ENCODE results near the gene LY6G6C.

The LY6G6C gene

GRCh38 chr6:31681135-31681671 is 40.3 kb downstream of the LY6G6C start:
- TF ChIP-seq, protein P1, sequence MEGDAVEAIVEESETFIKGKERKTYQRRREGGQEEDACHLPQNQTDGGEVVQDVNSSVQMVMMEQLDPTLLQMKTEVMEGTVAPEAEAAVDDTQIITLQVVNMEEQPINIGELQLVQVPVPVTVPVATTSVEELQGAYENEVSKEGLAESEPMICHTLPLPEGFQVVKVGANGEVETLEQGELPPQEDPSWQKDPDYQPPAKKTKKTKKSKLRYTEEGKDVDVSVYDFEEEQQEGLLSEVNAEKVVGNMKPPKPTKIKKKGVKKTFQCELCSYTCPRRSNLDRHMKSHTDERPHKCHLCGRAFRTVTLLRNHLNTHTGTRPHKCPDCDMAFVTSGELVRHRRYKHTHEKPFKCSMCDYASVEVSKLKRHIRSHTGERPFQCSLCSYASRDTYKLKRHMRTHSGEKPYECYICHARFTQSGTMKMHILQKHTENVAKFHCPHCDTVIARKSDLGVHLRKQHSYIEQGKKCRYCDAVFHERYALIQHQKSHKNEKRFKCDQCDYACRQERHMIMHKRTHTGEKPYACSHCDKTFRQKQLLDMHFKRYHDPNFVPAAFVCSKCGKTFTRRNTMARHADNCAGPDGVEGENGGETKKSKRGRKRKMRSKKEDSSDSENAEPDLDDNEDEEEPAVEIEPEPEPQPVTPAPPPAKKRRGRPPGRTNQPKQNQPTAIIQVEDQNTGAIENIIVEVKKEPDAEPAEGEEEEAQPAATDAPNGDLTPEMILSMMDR (IDR thresholded peaks at IDR 0.05; ENCODE audit: low read depth, low read length) = no peak
- in situ Hi-C loops (cut with HindIII; ENCODE audit: low sequenced_read_pairs) = no loop called here
- H3K4me3 ChIP-seq (ENCODE audit: low read depth, low read length) = peak overlapping the region; percentile 35
- no peak for DNase-seq (ENCODE audit: low read depth, low spot score)

DNA sequence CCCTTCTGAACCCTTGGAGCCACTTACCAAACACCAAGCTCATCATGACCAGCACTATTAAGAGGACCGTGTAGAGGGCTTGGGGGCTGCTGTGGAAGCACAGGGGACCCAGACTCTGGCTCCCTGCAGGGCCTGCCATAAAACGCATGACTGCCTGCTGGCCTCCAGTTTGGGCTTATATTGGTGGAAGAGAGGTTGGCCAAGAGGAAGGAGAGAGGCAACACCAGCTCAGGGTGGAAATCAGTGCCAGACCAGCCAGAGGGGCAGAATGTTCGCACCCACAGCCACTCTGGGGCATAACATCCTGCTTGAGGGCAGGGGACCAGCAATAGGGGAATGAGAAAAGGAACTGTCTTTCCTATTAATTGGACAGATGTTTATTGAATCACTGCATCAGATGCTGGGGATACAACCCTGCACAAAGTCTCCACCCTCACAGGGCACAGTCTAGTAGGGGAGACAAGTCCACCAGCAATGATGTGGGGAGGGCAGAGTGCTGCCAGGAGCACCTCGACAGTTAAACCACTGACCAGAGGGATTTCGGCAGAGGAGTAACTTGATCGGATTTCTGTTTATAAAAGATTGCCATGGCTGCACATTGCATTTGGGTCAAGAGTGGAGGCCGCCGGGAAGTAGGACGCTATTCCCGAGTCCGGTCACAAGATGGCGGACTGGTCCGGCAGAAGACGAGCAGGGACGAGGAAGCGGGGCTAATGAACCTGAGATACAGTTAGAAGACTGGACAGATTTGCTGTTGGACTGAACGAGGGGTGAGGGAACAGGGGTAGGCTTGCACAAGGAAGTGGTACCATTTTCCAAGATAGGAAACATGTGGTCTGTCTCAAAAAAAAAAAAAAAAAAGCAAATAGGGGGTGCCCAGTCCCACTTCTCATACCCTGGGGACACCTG is 41.1 kb downstream of the LY6G6C start, which contains the start of gene LY6G5C:
Gene LY6G5C, minus strand, starts transcription at position 842 of the 909 bp plus-strand sequence. Its CDS starts 694 bp downstream, at position 148.
- DNase-seq (ENCODE audit: low read depth, low spot score) = peak; percentile 91
- in situ Hi-C loops (cut with HindIII; ENCODE audit: low sequenced_read_pairs) = no loop called here
- TF ChIP-seq, protein P1 (IDR thresholded peaks at IDR 0.05; ENCODE audit: low read depth, low read length) = peak; percentile 71
- H3K4me3 ChIP-seq (ENCODE audit: low read depth, low read length) = peak within 1 kb of the TSS; percentile 35

DNA sequence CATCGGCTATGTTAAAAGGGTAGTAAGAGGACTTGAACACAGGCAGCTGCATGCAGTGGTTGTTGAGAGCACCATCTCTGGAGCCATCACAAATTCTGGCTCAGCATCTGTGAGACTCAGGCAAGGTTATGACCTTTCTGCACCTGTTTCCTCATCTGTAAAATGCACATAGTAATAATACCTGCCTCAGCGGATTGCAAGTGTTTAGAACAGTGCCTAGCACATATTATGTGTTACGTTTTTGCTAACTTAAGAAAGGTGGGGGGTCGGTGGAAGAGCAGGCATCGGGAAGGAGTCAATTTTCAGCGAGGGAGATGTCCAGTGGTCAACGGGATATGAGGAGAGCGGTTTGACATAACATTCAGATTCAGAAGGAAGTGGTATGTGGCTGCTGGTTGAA is 43.6 kb downstream of the LY6G6C start:
- no peak for DNase-seq (ENCODE audit: low read depth, low spot score)
- TF ChIP-seq, protein P1 (IDR thresholded peaks at IDR 0.05; ENCODE audit: low read depth, low read length) = no peak
- no peak overlapping the region for H3K4me3 ChIP-seq (ENCODE audit: low read depth, low read length)
- in situ Hi-C loops (cut with HindIII; ENCODE audit: low sequenced_read_pairs) = no loop called here

DNA sequence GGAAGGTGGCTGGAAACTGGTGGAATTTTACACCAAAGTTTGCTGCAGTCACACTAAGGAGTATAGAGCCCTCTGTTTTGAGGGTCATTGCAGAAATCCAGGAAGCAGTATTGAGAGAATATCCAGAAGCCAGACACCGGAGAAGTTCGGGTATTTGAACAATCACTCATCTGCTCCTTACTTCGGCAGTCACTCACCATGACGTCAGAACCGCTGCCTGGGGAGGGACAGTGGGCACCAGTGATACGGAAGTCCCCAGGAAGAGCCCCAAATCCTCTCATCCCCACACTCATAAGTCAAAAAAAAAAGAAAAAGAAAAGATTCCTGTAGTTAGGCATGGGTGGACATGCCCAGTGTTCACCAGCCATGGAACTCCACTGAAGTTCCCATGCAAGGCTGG is 44.6 kb downstream of the LY6G6C start:
- DNase-seq (ENCODE audit: low read depth, low spot score) = no peak
- TF ChIP-seq, protein P1 (IDR thresholded peaks at IDR 0.05; ENCODE audit: low read depth, low read length) = no peak
- no peak overlapping the region for H3K4me3 ChIP-seq (ENCODE audit: low read depth, low read length)
- in situ Hi-C loops (cut with HindIII; ENCODE audit: low sequenced_read_pairs) = no loop called here

GRCh38 chr6:31676322-31676903 is 45.1 kb downstream of the LY6G6C start:
- in situ Hi-C loops (cut with HindIII; ENCODE audit: low sequenced_read_pairs) = no loop called here
- H3K4me3 ChIP-seq (ENCODE audit: low read depth, low read length) = no peak overlapping the region
- TF ChIP-seq, protein P1 (IDR thresholded peaks at IDR 0.05; ENCODE audit: low read depth, low read length) = no peak
- no peak for DNase-seq (ENCODE audit: low read depth, low spot score)

DNA sequence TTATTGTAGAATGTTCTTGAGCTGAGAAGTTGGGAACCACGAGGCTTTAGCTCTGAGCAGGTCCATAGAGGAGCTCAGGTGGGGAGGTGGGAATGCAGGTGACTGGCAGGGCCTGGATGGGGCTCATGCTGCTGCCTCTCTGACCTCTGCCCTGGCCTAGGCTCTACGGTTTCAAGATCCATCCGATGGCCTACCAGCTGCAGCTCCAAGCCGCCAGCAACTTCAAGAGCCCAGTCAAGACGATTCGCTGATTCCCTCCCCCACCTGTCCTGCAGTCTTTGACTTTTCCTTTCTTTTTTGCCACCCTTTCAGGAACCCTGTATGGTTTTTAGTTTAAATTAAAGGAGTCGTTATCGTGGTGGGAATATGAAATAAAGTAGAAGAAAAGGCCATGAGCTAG is 51.9 kb downstream of the LY6G6C start, which contains the start of gene LY6G5B:
Gene LY6G5B, plus strand, starts transcription at position 301 of the 400 bp plus-strand sequence. CDS start 975 bp downstream, outside the sequence.
- DNase-seq (ENCODE audit: low read depth, low spot score) = no peak
- TF ChIP-seq, protein P1 (IDR thresholded peaks at IDR 0.05; ENCODE audit: low read depth, low read length) = no peak
- no peak within 1 kb of the TSS for H3K4me3 ChIP-seq (ENCODE audit: low read depth, low read length)
- in situ Hi-C loops (cut with HindIII; ENCODE audit: low sequenced_read_pairs) = no loop called here

Data from astrocyte of the spinal cord (primary cell).